H9 (cell line): ENCODE measurements around the gene MARCHF10. TPM values are rescaled to one million over a fixed set of nuclear protein-coding genes. Genes with fewer than 3 reads are reported as not detected.

Experiments used
- DNase-seq: peaks from one replicate; pipeline ENCODE4 v3.0.0-alpha.2; 2017
- H2AFZ ChIP-seq: one replicate; pipeline ENCODE4 v1.6.1; 2013; ENCODE audit warnings: mild to moderate bottlenecking, low read length, control low read depth, moderate library complexity
- H2AK5ac ChIP-seq: 2 replicates; pipeline ENCODE4 v1.6.1; 2013; ENCODE audit warnings: low read length, control low read depth, mixed read lengths; ENCODE audit not compliant: insufficient read length
- H2BK120ac ChIP-seq: one replicate; pipeline ENCODE4 v1.6.1; 2013; ENCODE audit warnings: low read depth, mild to moderate bottlenecking, low read length, control low read depth, inconsistent platforms; ENCODE audit not compliant: poor library complexity, severe bottlenecking
- H2BK12ac ChIP-seq: 2 replicates; pipeline ENCODE4 v1.6.1; 2013; ENCODE audit warnings: low read length, control low read depth, mixed read lengths, low read depth; ENCODE audit not compliant: insufficient read length
- H2BK15ac ChIP-seq: 2 replicates; pipeline ENCODE4 v1.6.1; 2013; ENCODE audit warnings: low read depth, low read length, control low read depth
- H2BK20ac ChIP-seq: one replicate; pipeline ENCODE4 v1.6.1; 2013; ENCODE audit warnings: low read depth, mild to moderate bottlenecking, low read length, control low read depth, inconsistent platforms; ENCODE audit not compliant: poor library complexity, severe bottlenecking
- H2BK5ac ChIP-seq: 2 replicates; pipeline ENCODE4 v1.6.1; 2013; ENCODE audit warnings: low read length, control low read depth, mixed read lengths; ENCODE audit not compliant: insufficient read length
- H3K14ac ChIP-seq: 2 replicates; pipeline ENCODE4 v1.6.1; 2013; ENCODE audit warnings: low read length, control low read depth; ENCODE audit not compliant: insufficient read depth
- H3K18ac ChIP-seq: 2 replicates; pipeline ENCODE4 v1.6.1; 2013; ENCODE audit warnings: low read depth, mild to moderate bottlenecking, mixed read lengths, low read length, control low read depth; ENCODE audit not compliant: insufficient read length
- H3K23ac ChIP-seq: 2 replicates; pipeline ENCODE4 v1.6.1; 2013; ENCODE audit warnings: low read length, control low read depth, mixed read lengths, low read depth; ENCODE audit not compliant: insufficient read length
- H3K23me2 ChIP-seq: 2 replicates; pipeline ENCODE4 v1.6.1; 2013; ENCODE audit warnings: low read depth, mild to moderate bottlenecking, mixed read lengths, low read length, control low read depth; ENCODE audit not compliant: insufficient read length, poor library complexity, severe bottlenecking
- H3K27ac ChIP-seq: 2 replicates; pipeline ENCODE4 v1.5.1; 2013; ENCODE audit warnings: low read length, control low read depth, mixed read lengths, low read depth; ENCODE audit not compliant: insufficient read length
- H3K27me3 ChIP-seq: 2 replicates; pipeline ENCODE4 v1.6.1; 2013; ENCODE audit warnings: low read length, control low read depth, inconsistent platforms; ENCODE audit not compliant: insufficient read depth
- H3K4ac ChIP-seq: 2 replicates; pipeline ENCODE4 v1.6.1; 2013; ENCODE audit warnings: low read depth, mild to moderate bottlenecking, control low read depth, inconsistent platforms, low read length, moderate library complexity
- H3K4me1 ChIP-seq: 2 replicates; pipeline ENCODE4 v1.6.1; 2013; ENCODE audit warnings: low read length, control low read depth, inconsistent platforms; ENCODE audit not compliant: insufficient read depth
- H3K4me2 ChIP-seq: 2 replicates; pipeline ENCODE4 v1.6.1; 2013; ENCODE audit warnings: low read length, control low read depth, mixed read lengths; ENCODE audit not compliant: insufficient read length, insufficient read depth
- H3K56ac ChIP-seq: 2 replicates; pipeline ENCODE4 v1.6.1; 2013; ENCODE audit warnings: low read depth, mild to moderate bottlenecking, mixed read lengths, low read length, control low read depth; ENCODE audit not compliant: insufficient read length
- H3K79me1 ChIP-seq: 2 replicates; pipeline ENCODE4 v1.6.1; 2013; ENCODE audit warnings: low read depth, mild to moderate bottlenecking, moderate library complexity, low read length, control low read depth, inconsistent platforms; ENCODE audit not compliant: insufficient read depth, poor library complexity, severe bottlenecking
- H3K79me2 ChIP-seq: 2 replicates; pipeline ENCODE4 v1.6.1; 2013; ENCODE audit warnings: low read length, control low read depth, inconsistent platforms; ENCODE audit not compliant: insufficient read depth
- H3K9ac ChIP-seq: 2 replicates; pipeline ENCODE4 v1.6.1; 2013; ENCODE audit warnings: low read length, control low read depth, mixed read lengths; ENCODE audit not compliant: insufficient read length; ENCODE audit errors: extremely low read depth
- H3K9me3 ChIP-seq: one replicate; pipeline ENCODE4 v1.6.1; 2013; ENCODE audit warnings: low read depth, low read length, inconsistent platforms; ENCODE audit not compliant: control insufficient read depth
- H3T11ph ChIP-seq: one replicate; pipeline ENCODE4 v1.6.1; 2013; ENCODE audit warnings: mild to moderate bottlenecking, low read length, control low read depth, inconsistent platforms
- H4K20me1 ChIP-seq: one replicate; pipeline ENCODE4 v1.6.1; 2013; ENCODE audit not compliant: control insufficient read depth, insufficient read length, insufficient read depth
- H4K5ac ChIP-seq: 2 replicates; pipeline ENCODE4 v1.6.1; 2013; ENCODE audit warnings: low read depth, mild to moderate bottlenecking, mixed read lengths, low read length, control low read depth; ENCODE audit not compliant: insufficient read length
- H4K8ac ChIP-seq: replicated peaks from 2 replicates; pipeline ENCODE4 v1.6.1; 2013; ENCODE audit warnings: low read length, control low read depth, mixed read lengths, low read depth; ENCODE audit not compliant: insufficient read length
- H4K91ac ChIP-seq: 2 replicates; pipeline ENCODE4 v1.6.1; 2013; ENCODE audit warnings: low read depth, mild to moderate bottlenecking, moderate library complexity, mixed read lengths, low read length, control low read depth; ENCODE audit not compliant: insufficient read length
- H3K27ac Mint-ChIP-seq, 3 experiments: 2 replicates in 2 of 3; 3 replicates in 1 of 3; pipeline ENCODE4 v1.8.0; 2020 to 2021; ENCODE audit warnings: mixed read lengths in 3 of 3, mild to moderate bottlenecking in 1 of 3, moderate library complexity in 1 of 3
- H3K27me3 Mint-ChIP-seq: 2 replicates; pipeline ENCODE4 v1.8.0; 2021; ENCODE audit warnings: low read depth, mild to moderate bottlenecking, moderate library complexity, mixed read lengths
- H3K36me3 Mint-ChIP-seq, 3 experiments: 2 replicates in 2 of 3; 3 replicates in 1 of 3; pipeline ENCODE4 v1.8.0; 2020 to 2021; ENCODE audit warnings: low read depth in 3 of 3, mixed read lengths in 3 of 3; ENCODE audit not compliant: insufficient read depth in 1 of 3
- H3K4me1 Mint-ChIP-seq, 2 experiments: 2 replicates each; pipeline ENCODE4 v1.8.0; 2020; ENCODE audit warnings: mixed read lengths in 2 of 2
- H3K4me3 Mint-ChIP-seq, 2 experiments: 2 replicates in 1 of 2; 3 replicates in 1 of 2; pipeline ENCODE4 v1.8.0; 2020 to 2021; ENCODE audit warnings: mild to moderate bottlenecking in 2 of 2, mixed read lengths in 2 of 2, moderate library complexity in 1 of 2
- H3K9me3 Mint-ChIP-seq, 2 experiments: 2 replicates in 1 of 2; 3 replicates in 1 of 2; pipeline ENCODE4 v1.8.0; 2020; ENCODE audit warnings: mild to moderate bottlenecking in 2 of 2, mixed read lengths in 2 of 2, moderate library complexity in 1 of 2
- CTCF ChIP-seq: fragments of 200-600 bp; sonication (generic); conservative IDR thresholded peaks from 3 replicates; pipeline ENCODE4 v1.8.0; 2021; ENCODE audit warnings: antibody characterized with exemption, mild to moderate bottlenecking
- WGBS: extraction: QIAGEN DNeasy Blood & Tissue Kit; methylation state at CpG from one replicate; pipeline ENCODE4 v1.1.7; 2013; ENCODE audit warnings: missing lambda C conversion rate, low lambda C conversion rate, mixed read lengths; ENCODE audit not compliant: insufficient read length; ENCODE audit errors: extremely low coverage; 5-methylcytosine and 5-hydroxymethylcytosine counted together
- total RNA-seq: library from RNA; stranded (reverse); gene quantifications from 2 replicates; pipeline ENCODE4 v1.2.1, GENCODE V29; 2021

Gene MARCHF10
- total RNA-seq, 1 experiment from 2014 or later: not detected

GRCh38 chr17:62665599-62665998 is 142.5 kb downstream of the MARCHF10 start:
- Histone ChIP-seq H3K18ac (no peak overlapping the region), H3T11ph (no peak overlapping the region), H3K23me2 (no peaks in the 10 kb centered on the region), H2BK5ac (no peak overlapping the region), H3K23ac (no peak overlapping the region), H4K8ac (no peak overlapping the region), H3K4ac (no peak overlapping the region), H2BK15ac (no peak overlapping the region), H2AFZ (no peak overlapping the region), H2BK120ac (no peak overlapping the region), H3K27ac (no peak overlapping the region), H3K56ac (no peak overlapping the region), H2BK20ac (no peak overlapping the region), H3K4me2 (no peak overlapping the region), H4K91ac (no peak overlapping the region), H3K79me1 (no peaks in the 10 kb centered on the region), H3K27me3 (no peaks in the 10 kb centered on the region), H3K4me1 (no peaks in the 10 kb centered on the region), H4K20me1 (no peaks in the 10 kb centered on the region), H3K79me2 (no peaks in the 10 kb centered on the region), H4K5ac (no peak overlapping the region), H3K14ac (no peak overlapping the region), H2AK5ac (no peak overlapping the region), H3K9me3 (no peaks in the 10 kb centered on the region), H2BK12ac (no peak overlapping the region), H3K9ac (no peak overlapping the region)
- WGBS: no CpG with 5 or more reads among the region's 3 CpGs
- Mint-ChIP-seq H3K9me3 (peaks cover 7 to 8% of the 10 kb centered on the region in 2 experiments), H3K4me1 (peaks cover 8 to 10% of the 10 kb centered on the region in 2 experiments; a peak in 3 of 4 replicates), H3K36me3 (peaks cover 0 to 13% (median 4%) of the 10 kb centered on the region in 3 experiments; a peak in 5 of 7 replicates), H3K27ac (0 out of 7 replicates have a peak overlapping the region, but pooled peaks of 1 of the 3 experiments have one; percentile 15), H3K27me3 (no peaks in the 10 kb centered on the region), H3K4me3 (no peak overlapping the region)
- DNase-seq: no peak
- no peak for TF ChIP-seq CTCF
